HG03196 (cell line): ENCODE measurements around the gene SYT15.
"Not testable (repeated sequence)": the region's sequence is repeated elsewhere in the genome, so short reads cannot be mapped to it uniquely, and the experiment has no call there.

Source experiments
- ATAC-seq: cut with Tn5 transposase; IDR thresholded peaks from one replicate; pipeline ENCODE4 v1.9.1; 2021; ENCODE audit not compliant: unreplicated experiment

The SYT15 gene

GRCh38 chr10:46585246-46585645, 6.3 kb downstream of the SYT15 start:
- not testable (repeated sequence) for ATAC-seq

- not testable (repeated sequence) for ATAC-seq
Measured at GRCh38 chr10:46587546-46587945, 8.6 kb downstream of the SYT15 start.

- not testable (repeated sequence) for ATAC-seq
Measured at GRCh38 chr10:46588221-46588620, 9.3 kb downstream of the SYT15 start.

- ATAC-seq: not testable (repeated sequence)
Measured at GRCh38 chr10:46589589-46589988, 10.7 kb downstream of the SYT15 start.

GRCh38 chr10:46591053-46591452, 12.1 kb downstream of the SYT15 start:
- not testable (repeated sequence) for ATAC-seq

- ATAC-seq: not testable (repeated sequence)
Measured at GRCh38 chr10:46593307-46593706, 14.4 kb downstream of the SYT15 start.

- not testable (repeated sequence) for ATAC-seq
Measured at GRCh38 chr10:46594453-46595063, 15.6 kb downstream of the SYT15 start.

- not testable (repeated sequence) for ATAC-seq
Measured at GRCh38 chr10:46596570-46596969, 17.6 kb downstream of the SYT15 start.

- ATAC-seq: peak; percentile 87
Measured at GRCh38 chr10:46597616-46598246, 18.8 kb downstream of the SYT15 start.

- not testable (repeated sequence) for ATAC-seq
Measured at GRCh38 chr10:46600516-46600915, 21.6 kb downstream of the SYT15 start.

GRCh38 chr10:46615540-46615939, 36.6 kb downstream of the SYT15 start:
- not testable (repeated sequence) for ATAC-seq

- not testable (repeated sequence) for ATAC-seq
Measured at GRCh38 chr10:46616227-46616626, 37.3 kb downstream of the SYT15 start.

- ATAC-seq: not testable (repeated sequence)
Measured at GRCh38 chr10:46617134-46617533, 38.2 kb downstream of the SYT15 start.

- not testable (repeated sequence) for ATAC-seq
Measured at GRCh38 chr10:46617913-46618312, 39.0 kb downstream of the SYT15 start.

- not testable (repeated sequence) for ATAC-seq
Measured at GRCh38 chr10:46623899-46624654, 45.1 kb downstream of the SYT15 start.

GRCh38 chr10:46629805-46630204, 50.9 kb downstream of the SYT15 start:
- not testable (repeated sequence) for ATAC-seq

GRCh38 chr10:46630816-46631215, 51.9 kb downstream of the SYT15 start:
- not testable (repeated sequence) for ATAC-seq

- ATAC-seq: not testable (repeated sequence)
Measured at GRCh38 chr10:46631683-46632082, 52.8 kb downstream of the SYT15 start.

GRCh38 chr10:46634698-46635097, 55.8 kb downstream of the SYT15 start:
- not testable (repeated sequence) for ATAC-seq

GRCh38 chr10:46635364-46635959, 56.5 kb downstream of the SYT15 start:
- ATAC-seq: peak; percentile 70

- not testable (repeated sequence) for ATAC-seq
Measured at GRCh38 chr10:46640005-46640404, 61.1 kb downstream of the SYT15 start.
